ENCODE measurements around the gene LMTK3. TPM values are rescaled to one million over a fixed set of nuclear protein-coding genes. Genes with fewer than 3 reads are reported as not detected.

LMTK3 gene
- total RNA-seq, 1 experiment from 2014 or later = 10.6 TPM

DNA sequence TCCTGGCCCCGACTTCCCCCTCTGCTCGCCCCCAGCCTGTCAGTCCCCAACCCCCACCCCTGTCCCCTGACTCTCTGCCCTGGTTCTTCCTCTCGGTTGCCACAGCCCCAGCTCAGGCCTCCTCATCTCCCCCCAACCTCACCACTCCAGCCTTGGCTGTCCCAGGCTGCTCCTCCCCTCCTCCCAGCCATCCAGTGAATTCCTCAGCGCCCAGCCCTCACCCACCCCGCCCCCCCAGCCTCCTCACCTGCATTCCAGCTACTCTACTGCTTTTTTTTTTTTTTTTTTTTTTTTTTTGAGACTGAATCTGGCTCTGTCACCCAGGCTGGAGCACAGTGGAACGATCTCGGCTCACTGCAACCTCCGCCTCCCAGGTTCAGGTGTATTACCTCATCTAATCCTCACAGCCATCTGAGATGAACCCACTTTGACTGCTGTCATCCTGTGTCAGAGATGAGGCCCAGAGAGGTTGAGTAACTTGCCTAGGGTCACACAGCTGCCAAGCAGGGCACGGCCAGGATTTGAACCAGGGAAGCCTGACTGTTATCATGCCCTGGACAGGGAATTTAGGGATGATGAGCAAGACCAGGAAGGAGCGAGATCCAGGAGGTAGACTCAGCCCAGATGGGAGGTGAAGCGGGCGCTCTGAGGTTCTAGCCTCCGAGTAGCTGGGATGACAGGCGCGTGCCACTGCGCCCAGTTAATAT lies 42.9 kb upstream of the LMTK3 start:
- BruUV-seq (replicated peaks) = no TSS peak
- ATAC-seq (peak; percentile 42), DNase-seq (ENCODE audit: low read depth, low spot score) (no peak)
- no peak overlapping the region for H3K4me3 ChIP-seq (ENCODE audit: low read depth in 2 of 2, low read length in 2 of 2)
- H3K36me3 ChIP-seq (ENCODE audit: control insufficient read depth, insufficient read depth, low read length) = no peaks in the 10 kb centered on the region
- H3K27ac ChIP-seq (ENCODE audit: low read length) = peak overlapping the region; percentile 79
- H3K27me3 ChIP-seq (ENCODE audit: control insufficient read depth, insufficient read depth, low read length) = no peaks in the 10 kb centered on the region
- H3K9me3 ChIP-seq (ENCODE audit: control insufficient read depth, insufficient read depth, low read depth, low read length) = no peaks in the 10 kb centered on the region
- intact Hi-C loops (cut with micrococcal nuclease; ENCODE audit: unreplicated experiment) = no loop called here
- TF ChIP-seq POLR2AphosphoS5 (IDR thresholded peaks at IDR 0.05; ENCODE audit: low read depth, low read length) (no peak), SIN3A (IDR thresholded peaks at IDR 0.05; ENCODE audit: borderline replicate concordance, insufficient read depth, low read depth, low read length) (no peak), TCF7L2 (IDR thresholded peaks at IDR 0.05; ENCODE audit: low read depth, low read length) (no peak)
- TF ChIP-seq, protein P1, sequence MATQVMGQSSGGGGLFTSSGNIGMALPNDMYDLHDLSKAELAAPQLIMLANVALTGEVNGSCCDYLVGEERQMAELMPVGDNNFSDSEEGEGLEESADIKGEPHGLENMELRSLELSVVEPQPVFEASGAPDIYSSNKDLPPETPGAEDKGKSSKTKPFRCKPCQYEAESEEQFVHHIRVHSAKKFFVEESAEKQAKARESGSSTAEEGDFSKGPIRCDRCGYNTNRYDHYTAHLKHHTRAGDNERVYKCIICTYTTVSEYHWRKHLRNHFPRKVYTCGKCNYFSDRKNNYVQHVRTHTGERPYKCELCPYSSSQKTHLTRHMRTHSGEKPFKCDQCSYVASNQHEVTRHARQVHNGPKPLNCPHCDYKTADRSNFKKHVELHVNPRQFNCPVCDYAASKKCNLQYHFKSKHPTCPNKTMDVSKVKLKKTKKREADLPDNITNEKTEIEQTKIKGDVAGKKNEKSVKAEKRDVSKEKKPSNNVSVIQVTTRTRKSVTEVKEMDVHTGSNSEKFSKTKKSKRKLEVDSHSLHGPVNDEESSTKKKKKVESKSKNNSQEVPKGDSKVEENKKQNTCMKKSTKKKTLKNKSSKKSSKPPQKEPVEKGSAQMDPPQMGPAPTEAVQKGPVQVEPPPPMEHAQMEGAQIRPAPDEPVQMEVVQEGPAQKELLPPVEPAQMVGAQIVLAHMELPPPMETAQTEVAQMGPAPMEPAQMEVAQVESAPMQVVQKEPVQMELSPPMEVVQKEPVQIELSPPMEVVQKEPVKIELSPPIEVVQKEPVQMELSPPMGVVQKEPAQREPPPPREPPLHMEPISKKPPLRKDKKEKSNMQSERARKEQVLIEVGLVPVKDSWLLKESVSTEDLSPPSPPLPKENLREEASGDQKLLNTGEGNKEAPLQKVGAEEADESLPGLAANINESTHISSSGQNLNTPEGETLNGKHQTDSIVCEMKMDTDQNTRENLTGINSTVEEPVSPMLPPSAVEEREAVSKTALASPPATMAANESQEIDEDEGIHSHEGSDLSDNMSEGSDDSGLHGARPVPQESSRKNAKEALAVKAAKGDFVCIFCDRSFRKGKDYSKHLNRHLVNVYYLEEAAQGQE (IDR thresholded peaks at IDR 0.05; ENCODE audit: insufficient read depth in 1 of 2, low read depth in 2 of 2, low read length in 1 of 2) = no peak
- TF ChIP-seq, protein P2, sequence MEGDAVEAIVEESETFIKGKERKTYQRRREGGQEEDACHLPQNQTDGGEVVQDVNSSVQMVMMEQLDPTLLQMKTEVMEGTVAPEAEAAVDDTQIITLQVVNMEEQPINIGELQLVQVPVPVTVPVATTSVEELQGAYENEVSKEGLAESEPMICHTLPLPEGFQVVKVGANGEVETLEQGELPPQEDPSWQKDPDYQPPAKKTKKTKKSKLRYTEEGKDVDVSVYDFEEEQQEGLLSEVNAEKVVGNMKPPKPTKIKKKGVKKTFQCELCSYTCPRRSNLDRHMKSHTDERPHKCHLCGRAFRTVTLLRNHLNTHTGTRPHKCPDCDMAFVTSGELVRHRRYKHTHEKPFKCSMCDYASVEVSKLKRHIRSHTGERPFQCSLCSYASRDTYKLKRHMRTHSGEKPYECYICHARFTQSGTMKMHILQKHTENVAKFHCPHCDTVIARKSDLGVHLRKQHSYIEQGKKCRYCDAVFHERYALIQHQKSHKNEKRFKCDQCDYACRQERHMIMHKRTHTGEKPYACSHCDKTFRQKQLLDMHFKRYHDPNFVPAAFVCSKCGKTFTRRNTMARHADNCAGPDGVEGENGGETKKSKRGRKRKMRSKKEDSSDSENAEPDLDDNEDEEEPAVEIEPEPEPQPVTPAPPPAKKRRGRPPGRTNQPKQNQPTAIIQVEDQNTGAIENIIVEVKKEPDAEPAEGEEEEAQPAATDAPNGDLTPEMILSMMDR (IDR thresholded peaks at IDR 0.05) = no peak
- ChIA-PET CTCF (interaction anchor here (0.6 to 0.9 kb wide), 3 partner anchors 8 to 295 kb away, joined by 3 to 13 read pairs (median 4); no protein-coding TSS in a partner anchor), POLR2A (interaction anchor here (0.6 kb wide), 1 partner anchor 181 kb away, joined by 8 read pairs; no protein-coding TSS in a partner anchor)
- peaks cover 30% of the 10 kb centered on the region for H3K4me1 ChIP-seq (ENCODE audit: control insufficient read depth, insufficient read depth, low read length)
- in situ Hi-C loops (cut with HindIII; ENCODE audit: low pct_unique_long_range_greater_than_20kb, low sequenced_read_pairs) = no loop called here

DNA sequence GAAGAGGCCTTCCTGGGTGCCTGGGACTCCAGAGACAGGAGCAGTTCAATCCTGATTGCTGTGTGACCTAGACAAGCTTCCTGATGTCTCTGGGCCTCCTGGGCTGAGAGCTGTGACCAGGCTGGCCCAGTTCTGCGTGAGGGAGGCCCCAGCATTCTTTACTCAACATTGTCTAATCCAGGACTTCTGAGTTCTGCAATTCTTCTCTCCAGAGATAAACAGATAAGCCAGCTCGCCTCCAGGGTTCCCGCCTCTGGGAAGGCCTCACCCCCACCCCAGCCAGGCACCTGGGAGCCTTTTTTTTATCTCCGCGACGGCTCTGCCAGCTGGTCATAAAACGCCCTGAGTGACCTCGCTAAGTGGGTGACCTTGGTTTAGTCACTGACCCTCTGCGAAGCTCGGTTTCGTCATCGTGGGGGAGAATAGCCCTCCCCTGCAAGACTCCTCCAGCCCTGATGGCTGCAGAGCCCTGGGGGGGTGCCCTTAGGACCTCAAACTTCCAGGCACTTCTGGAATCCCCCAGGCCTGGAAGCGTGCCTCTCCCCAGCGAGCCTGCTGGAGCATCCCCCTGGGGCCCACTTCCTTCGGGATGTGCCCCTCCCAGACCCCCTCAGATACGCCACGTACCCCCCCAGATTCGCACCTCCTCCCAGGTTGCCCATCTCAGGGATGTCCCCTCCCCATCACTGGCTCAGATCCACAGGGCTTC lies 42.2 kb upstream of the LMTK3 start:
- CTCF ChIA-PET = interaction anchor here (0.5 to 0.9 kb wide), 4 partner anchors 8 to 295 kb away, joined by 3 to 13 read pairs (median 4); no protein-coding TSS in a partner anchor
- H3K4me1 ChIP-seq (ENCODE audit: control insufficient read depth, insufficient read depth, low read length) = peaks cover 27% of the 10 kb centered on the region
- no peak for DNase-seq (ENCODE audit: low read depth, low spot score)
- intact Hi-C loops (cut with micrococcal nuclease; ENCODE audit: unreplicated experiment) (no loop called here), in situ Hi-C loops (cut with HindIII; ENCODE audit: low pct_unique_long_range_greater_than_20kb, low sequenced_read_pairs) (no loop called here)
- H3K9me3 ChIP-seq (ENCODE audit: control insufficient read depth, insufficient read depth, low read depth, low read length) = no peaks in the 10 kb centered on the region
- TF ChIP-seq TCF7L2 (IDR thresholded peaks at IDR 0.05; ENCODE audit: low read depth, low read length) (peak; percentile 80), POLR2AphosphoS5 (IDR thresholded peaks at IDR 0.05; ENCODE audit: low read depth, low read length) (peak; percentile 44; the same call in 1 of the 2 replicates)
- TF ChIP-seq, protein P1 (IDR thresholded peaks at IDR 0.05; ENCODE audit: insufficient read depth in 1 of 2, low read depth in 2 of 2, low read length in 1 of 2) = no peak
- H3K27me3 ChIP-seq (ENCODE audit: control insufficient read depth, insufficient read depth, low read length) = no peaks in the 10 kb centered on the region
- H3K27ac ChIP-seq (ENCODE audit: low read length) = peak overlapping the region; percentile 75
- peak; percentile 80 for ATAC-seq
- POLR2A ChIA-PET = interaction anchor here (0.5 to 0.6 kb wide), 2 partner anchors 15 to 180 kb away, joined by 4 to 8 read pairs; no protein-coding TSS in a partner anchor
- BruUV-seq (replicated peaks) = no TSS peak
- no peaks in the 10 kb centered on the region for H3K36me3 ChIP-seq (ENCODE audit: control insufficient read depth, insufficient read depth, low read length)
- no peak overlapping the region for H3K4me3 ChIP-seq (ENCODE audit: low read depth in 2 of 2, low read length in 2 of 2)
